K562 (cell line): ENCODE results near the gene TNIK. TPM values are rescaled to one million over a fixed set of nuclear protein-coding genes. Genes with fewer than 3 reads are reported as not detected.

Experiments used
- ATAC-seq: fragments of 200-7000 bp; cut with Tn5 transposase; 3 replicates; pipeline ENCODE4 v1.9.1; 2020; ENCODE audit warnings: moderate library complexity
- BruUV-seq: library from RNA; stranded (reverse); fragments of 400-500 nt; replicated peaks from 2 replicates; lab custom pipeline; 2021; lab: Mats Ljungman, UMichigan
- CTCF ChIA-PET: fragments of 300-600 bp; formaldehyde crosslinking; extraction: SDS; loops from one replicate; lab custom pipeline; 2021; ENCODE audit warnings: low intra/inter-chr PET ratio; lab: Yijun Ruan, JAX
- POLR2A ChIA-PET: fragments of 300-600, 350-650 bp; sonication (Branson Sonifier 250); formaldehyde crosslinking; extraction: SDS; loops from one replicate; lab custom pipeline; 2021; ENCODE audit warnings: antibody characterized with exemption, inconsistent platforms; lab: Yijun Ruan, JAX
- DNase-seq, 4 experiments: peaks; one replicate each; pipeline versions ENCODE4 v3.0.0 to v3.0.0-alpha.2; 2011 to 2018; ENCODE audit warnings: low spot score in 3 of 4, mixed read lengths in 3 of 4; ENCODE audit errors: extremely low read depth in 1 of 4
- FAIRE-seq: peaks from 2 replicates; lab custom pipeline; 2011; peaks lifted over from hg19 to GRCh38; lab: Jason Lieb, UNC
- H2AFZ ChIP-seq: 2 replicates; pipeline ENCODE4 v1.6.0; 2011; ENCODE audit warnings: low read depth, low read length, control low read depth, inconsistent platforms
- H3K27ac ChIP-seq: fragments of 200-600 bp; 3 replicates; pipeline ENCODE4 v1.8.0; 2011; ENCODE audit warnings: low read depth, mild to moderate bottlenecking, control low read depth, inconsistent platforms, low read length, moderate library complexity, mixed read lengths; ENCODE audit errors: extremely low read depth
- H3K27me3 ChIP-seq, 2 experiments: fragments of 300-600 bp in 1 of 2; 2 replicates in 1 of 2; 3 replicates in 1 of 2; pipeline versions ENCODE4 v1.6.0 to v1.8.0; 2011; ENCODE audit warnings: inconsistent platforms in 2 of 2, low read length in 2 of 2, mild to moderate bottlenecking in 1 of 2, mixed read lengths in 1 of 2, moderate library complexity in 1 of 2; ENCODE audit not compliant: control insufficient read depth in 2 of 2, insufficient read depth in 2 of 2
- H3K36me3 ChIP-seq: fragments of 300-600 bp; 3 replicates; pipeline ENCODE4 v1.8.0; 2011; ENCODE audit warnings: mild to moderate bottlenecking, low read length, inconsistent platforms; ENCODE audit not compliant: control insufficient read depth, insufficient read depth
- H3K4me1 ChIP-seq, 2 experiments: fragments of 200-600 bp in 1 of 2; replicated peaks in 1 of 2; 2 replicates in 1 of 2; 3 replicates in 1 of 2; pipeline versions ENCODE4 v1.5.1 to v1.8.0; 2011; ENCODE audit warnings: inconsistent platforms in 2 of 2, low read length in 2 of 2, mild to moderate bottlenecking in 1 of 2, mixed read lengths in 1 of 2, moderate library complexity in 1 of 2; ENCODE audit not compliant: control insufficient read depth in 2 of 2, insufficient read depth in 2 of 2
- H3K4me2 ChIP-seq: 2 replicates; pipeline ENCODE4 v1.6.1; 2011; ENCODE audit warnings: low read length, control low read depth, inconsistent platforms, mixed read lengths; ENCODE audit not compliant: insufficient read depth
- H3K4me3 ChIP-seq: fragments of 200-600 bp; sonication (generic), shearing (Covaris generic); 2 replicates; pipeline ENCODE4 v1.5.1; 2016; ENCODE audit warnings: control low read depth, inconsistent platforms
- H3K79me2 ChIP-seq: fragments of 200-600 bp; 3 replicates; pipeline ENCODE4 v1.8.0; 2011; ENCODE audit warnings: low read length, inconsistent platforms; ENCODE audit not compliant: control insufficient read depth, insufficient read depth
- H3K9ac ChIP-seq, 2 experiments: 2 replicates each; pipeline versions ENCODE4 v1.6.0 to v1.6.1; 2011; ENCODE audit warnings: low read depth in 2 of 2, low read length in 2 of 2, control low read depth in 1 of 2, inconsistent platforms in 1 of 2, mild to moderate bottlenecking in 1 of 2, mixed read lengths in 1 of 2; ENCODE audit not compliant: insufficient read depth in 1 of 2
- H3K9me1 ChIP-seq: one replicate; pipeline ENCODE4 v1.6.0; 2011; ENCODE audit warnings: inconsistent platforms, mild to moderate bottlenecking, low read length, moderate library complexity; ENCODE audit not compliant: control insufficient read depth, insufficient read depth
- H3K9me3 ChIP-seq: replicated peaks from 2 replicates; pipeline ENCODE4 v1.5.1; 2011; ENCODE audit warnings: low read depth, low read length, inconsistent platforms; ENCODE audit not compliant: control insufficient read depth, insufficient read depth
- H4K20me1 ChIP-seq: replicated peaks from 2 replicates; pipeline ENCODE4 v1.6.1; 2011; ENCODE audit warnings: low read length, inconsistent platforms, mixed read lengths; ENCODE audit not compliant: control insufficient read depth, insufficient read depth
- NFE2 ChIP-seq: IDR thresholded peaks from 2 replicates; pipeline ENCODE4 v1.6.1; 2014; ENCODE audit warnings: antibody characterized with exemption, low read depth
- SAFB2 ChIP-seq: fragments of 200-400 bp; formaldehyde crosslinking; IDR thresholded peaks from 2 replicates; pipeline ENCODE4 v1.6.1; 2018; ENCODE audit warnings: borderline replicate concordance, low read length, low read depth, moderate library complexity; ENCODE audit not compliant: severe bottlenecking
- ZNF449 ChIP-seq: fragments of 250-450 bp; sonication (Bioruptor Pico); IDR thresholded peaks from 2 replicates; pipeline ENCODE4 v1.8.0; 2022; ENCODE audit warnings: moderate library complexity, mild to moderate bottlenecking, inconsistent platforms
- ZNF76 ChIP-seq: fragments of 250-450 bp; sonication (Bioruptor Pico); IDR thresholded peaks from 2 replicates; pipeline ENCODE4 v1.4.0; 2020; ENCODE audit warnings: mild to moderate bottlenecking, moderate library complexity, borderline replicate concordance
- WGBS: fragments of 100-300 bp; shearing (Covaris generic); methylation state at CpG from one replicate; pipeline ENCODE4 v1.1.6; 2016; ENCODE audit warnings: low coverage, mixed read lengths; ENCODE audit not compliant: insufficient coverage; ENCODE audit errors: missing lambda C conversion rate; 5-methylcytosine and 5-hydroxymethylcytosine counted together
- in situ Hi-C: fragments of 300-500 bp; cut with MboI; formaldehyde crosslinking; loops from 4 replicates; pipeline ENCODE4 v1.15.0; 2018; ENCODE audit warnings: inconsistent platforms, mixed read lengths
- intact Hi-C: fragments of 100-400 bp; cut with micrococcal nuclease; formaldehyde crosslinking; loops from 2 replicates; pipeline ENCODE4 v1.14.2; 2022
- polyA plus RNA-seq, 8 experiments: library from polyadenylated mRNA; depleted of rRNA in 4 of 8; stranded (reverse) in 5 of 8; unstranded in 3 of 8; fragments of >200 nt; fragmentation: Nextera tagmentation in 2 of 8; fragmentation: Illumina TruSeq in 1 of 8; extraction: Ambion mirVana in 2 of 8; extraction: Trizol in 1 of 8; gene quantifications; 2 replicates each; pipeline versions ENCODE4 v1.2.1 to v1.2.3, GENCODE V29; 2011 to 2014; ENCODE audit warnings: inconsistent platforms in 1 of 8, missing spikeins in 1 of 8
- total RNA-seq, 7 experiments: library from RNA; depleted of rRNA in 6 of 7; stranded (reverse); fragments of >200 nt in 6 of 7; fragmentation: Illumina TruSeq in 2 of 7; extraction: Trizol in 2 of 7; gene quantifications; 2 replicates each; pipeline versions ENCODE4 v1.2.1 to v1.2.3, GENCODE V29; 2011 to 2021; ENCODE audit warnings: low replicate concordance in 1 of 7

Gene TNIK
- total and polyA plus RNA-seq, 9 of the 15 experiments (the other 6 are each of a cell fraction or from before 2014, with no cell fraction given) = 6.6 to 39.0 (median 24.7) TPM

- TF ChIP-seq ZNF449 (CRISPR knock-in tag) (no peak), ZNF76 (CRISPR knock-in tag) (no peak)
These were observed 327.3 kb downstream of the TNIK start (continued) for GRCh38 chr3:171132873-171133272.

GRCh38 chr3:171129827-171130226 lies 330.4 kb downstream of the TNIK start:
- no TSS peak for BruUV-seq

More at GRCh38 chr3:171129827-171130226, 330.4 kb downstream of the TNIK start:
- no peak overlapping the region for H3K9ac ChIP-seq
- 53% methylated on average over 2 of the region's 2 CpGs for WGBS
- H3K9me3 ChIP-seq = no peaks in the 10 kb centered on the region
- no peaks in the 10 kb centered on the region for H3K9me1 ChIP-seq
- no peaks in the 10 kb centered on the region for H4K20me1 ChIP-seq
- no peak for DNase-seq
- H3K4me2 ChIP-seq = no peak overlapping the region
- H3K27ac ChIP-seq = no peak overlapping the region
- in situ Hi-C loops = no loop called here
- peaks cover 18% of the 10 kb centered on the region for H3K36me3 ChIP-seq
- H3K27me3 ChIP-seq = no peaks in the 10 kb centered on the region
- no peaks in the 10 kb centered on the region for H3K79me2 ChIP-seq
- intact Hi-C loops = no loop called here
- no peak overlapping the region for H2AFZ ChIP-seq
- TF ChIP-seq SAFB2 (no peak), NFE2 (peak; percentile 20; the same call in 1 of the 2 replicates)
- ChIA-PET POLR2A (interaction anchor here (0.6 to 1.0 kb wide), 3 partner anchors 40 to 1246 kb away, joined by 3 to 4 read pairs (median 3); no protein-coding TSS in a partner anchor), CTCF (no interaction called here)
- H3K4me3 ChIP-seq = no peak overlapping the region
- peaks cover 0 to 2% of the 10 kb centered on the region in 2 experiments; a peak in 1 of 5 replicates for H3K4me1 ChIP-seq
- no peak for FAIRE-seq
- ATAC-seq = no peak; the same call in 2 of the 3 replicates
